ENCODE results near the gene NME7.

DNA sequence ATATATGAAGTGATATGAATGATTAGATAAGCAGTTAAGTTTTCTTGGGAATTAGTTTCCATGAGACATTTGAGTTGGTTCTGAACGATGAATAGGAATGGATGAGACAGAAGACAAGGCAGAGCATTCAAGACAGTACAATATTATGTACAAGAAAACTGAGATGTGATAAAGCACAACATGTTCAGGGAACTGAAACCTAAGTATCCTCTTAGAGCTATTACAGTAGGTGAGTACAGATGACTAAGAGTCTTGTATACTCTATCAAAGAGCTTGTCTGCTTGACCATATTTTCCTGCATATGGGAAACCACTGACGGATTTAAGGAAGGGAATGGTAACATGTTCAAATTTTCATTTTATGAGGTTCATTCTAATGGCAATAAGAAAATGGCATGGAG is 61.6 kb downstream of the NME7 start:
- TF ChIP-seq, protein P1, sequence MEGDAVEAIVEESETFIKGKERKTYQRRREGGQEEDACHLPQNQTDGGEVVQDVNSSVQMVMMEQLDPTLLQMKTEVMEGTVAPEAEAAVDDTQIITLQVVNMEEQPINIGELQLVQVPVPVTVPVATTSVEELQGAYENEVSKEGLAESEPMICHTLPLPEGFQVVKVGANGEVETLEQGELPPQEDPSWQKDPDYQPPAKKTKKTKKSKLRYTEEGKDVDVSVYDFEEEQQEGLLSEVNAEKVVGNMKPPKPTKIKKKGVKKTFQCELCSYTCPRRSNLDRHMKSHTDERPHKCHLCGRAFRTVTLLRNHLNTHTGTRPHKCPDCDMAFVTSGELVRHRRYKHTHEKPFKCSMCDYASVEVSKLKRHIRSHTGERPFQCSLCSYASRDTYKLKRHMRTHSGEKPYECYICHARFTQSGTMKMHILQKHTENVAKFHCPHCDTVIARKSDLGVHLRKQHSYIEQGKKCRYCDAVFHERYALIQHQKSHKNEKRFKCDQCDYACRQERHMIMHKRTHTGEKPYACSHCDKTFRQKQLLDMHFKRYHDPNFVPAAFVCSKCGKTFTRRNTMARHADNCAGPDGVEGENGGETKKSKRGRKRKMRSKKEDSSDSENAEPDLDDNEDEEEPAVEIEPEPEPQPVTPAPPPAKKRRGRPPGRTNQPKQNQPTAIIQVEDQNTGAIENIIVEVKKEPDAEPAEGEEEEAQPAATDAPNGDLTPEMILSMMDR (IDR thresholded peaks at IDR 0.05) = no peak
- TF ChIP-seq EP300 (IDR thresholded peaks at IDR 0.05; ENCODE audit: low read depth) (no peak), POLR2AphosphoS5 (IDR thresholded peaks at IDR 0.05) (no peak)
